HepG2 (cell line): ENCODE results near the gene AADACL4. TPM values are rescaled to one million over a fixed set of nuclear protein-coding genes. Genes with fewer than 3 reads are reported as not detected.
A peak's percentile ranks its signal among the peaks of the same experiment; 100 is the strongest.

Source experiments
- BRCA1 ChIP-seq: sonication (generic); formaldehyde crosslinking; IDR thresholded peaks from 2 replicates; pipeline ENCODE4 v1.4.0; 2020; ENCODE audit warnings: missing genetic modification reagents
- CEBPB ChIP-seq: IDR thresholded peaks from 2 replicates; pipeline ENCODE4 v1.6.1; 2011; ENCODE audit warnings: low read depth, low read length, improper control_type of control experiment, borderline replicate concordance
- KMT2A ChIP-seq: sonication (generic); formaldehyde crosslinking; IDR thresholded peaks from 2 replicates; pipeline ENCODE4 v1.4.0; 2020; ENCODE audit warnings: missing genetic modification reagents
- NFKBIZ ChIP-seq: IDR thresholded peaks from 2 replicates; pipeline ENCODE4 v1.6.1; 2018; ENCODE audit warnings: missing genetic modification reagents, missing compliant biosample characterization
- NR3C1 ChIP-seq: sonication (generic); formaldehyde crosslinking; IDR thresholded peaks from 2 replicates; pipeline ENCODE4 v1.4.0; 2020; ENCODE audit warnings: missing genetic modification reagents
- RBAK ChIP-seq: sonication (generic); formaldehyde crosslinking; IDR thresholded peaks from 2 replicates; pipeline ENCODE4 v1.5.1; 2020; ENCODE audit warnings: mild to moderate bottlenecking, missing genetic modification reagents
- SIN3A ChIP-seq: IDR thresholded peaks from 2 replicates; pipeline ENCODE4 v1.6.1; 2011; ENCODE audit warnings: low read depth, mild to moderate bottlenecking, control low read depth, low read length, borderline replicate concordance
- THAP11 ChIP-seq: IDR thresholded peaks from 2 replicates; pipeline ENCODE4 v1.6.1; 2016; ENCODE audit warnings: missing biosample characterization, missing genetic modification reagents
- TRIM24 ChIP-seq: sonication (generic); formaldehyde crosslinking; IDR thresholded peaks from 2 replicates; pipeline ENCODE4 v1.8.0; 2022; ENCODE audit warnings: mild to moderate bottlenecking, missing genetic modification reagents
- TSC22D2 ChIP-seq: sonication (generic); formaldehyde crosslinking; IDR thresholded peaks from 2 replicates; pipeline ENCODE4 v1.5.1; 2020; ENCODE audit warnings: missing genetic modification reagents, mild to moderate bottlenecking, borderline replicate concordance
- ZNF3 ChIP-seq: IDR thresholded peaks from 2 replicates; pipeline ENCODE4 v1.7.0; 2017; ENCODE audit warnings: inconsistent platforms
- ZNF331 ChIP-seq: sonication (generic); formaldehyde crosslinking; IDR thresholded peaks from 2 replicates; pipeline ENCODE4 v1.4.0; 2020; ENCODE audit warnings: missing genetic modification reagents
- ZNF552 ChIP-seq: sonication (generic); formaldehyde crosslinking; IDR thresholded peaks from 2 replicates; pipeline ENCODE4 v1.9.0; 2022; ENCODE audit warnings: missing genetic modification reagents, mild to moderate bottlenecking, borderline replicate concordance
- ZNF567 ChIP-seq: sonication (generic); formaldehyde crosslinking; IDR thresholded peaks from 2 replicates; pipeline ENCODE4 v1.8.1; 2023; ENCODE audit warnings: mild to moderate bottlenecking, missing genetic modification reagents, borderline replicate concordance
- ZNF850 ChIP-seq: sonication (generic); formaldehyde crosslinking; conservative IDR thresholded peaks from 2 replicates; pipeline ENCODE4 v1.9.0; 2021; ENCODE audit warnings: mild to moderate bottlenecking, missing genetic modification reagents
- ZSCAN31 ChIP-seq: sonication (generic); formaldehyde crosslinking; IDR thresholded peaks from 2 replicates; pipeline ENCODE4 v1.5.0; 2020; ENCODE audit warnings: low read depth, mild to moderate bottlenecking, missing genetic modification reagents
- polyA plus RNA-seq, 8 experiments: library from polyadenylated mRNA; depleted of rRNA in 3 of 8; stranded (reverse) in 7 of 8; unstranded in 1 of 8; fragments of >200 nt; fragmentation: Illumina TruSeq in 4 of 8; extraction: Trizol in 4 of 8; gene quantifications; 2 replicates each; pipeline versions ENCODE4 v1.2.1 to v1.2.3, GENCODE V29; 2011 to 2016; ENCODE audit warnings: low read depth in 4 of 8, missing spikeins in 1 of 8, mixed read lengths in 1 of 8; ENCODE audit not compliant: insufficient read depth in 1 of 8
- total RNA-seq, 5 experiments: library from RNA; depleted of rRNA; stranded (reverse); fragments of >200 nt; fragmentation: Illumina TruSeq; extraction: Trizol; gene quantifications; 2 replicates each; pipeline ENCODE4 v1.2.3, GENCODE V29; 2016; ENCODE audit warnings: low read depth in 1 of 5
- TF ChIP-seq, protein P1 (sequence below): sonication (generic); formaldehyde crosslinking; IDR thresholded peaks from 2 replicates; pipeline ENCODE4 v1.4.0; 2020; ENCODE audit warnings: mild to moderate bottlenecking, missing genetic modification reagents
- TF ChIP-seq, protein P2 (sequence below): sonication (generic); formaldehyde crosslinking; IDR thresholded peaks from 2 replicates; pipeline ENCODE4 v1.4.0; 2020; ENCODE audit warnings: mild to moderate bottlenecking, missing genetic modification reagents
- TF ChIP-seq, protein P3 (sequence below): sonication (generic); formaldehyde crosslinking; IDR thresholded peaks from 2 replicates; pipeline ENCODE4 v1.4.0; 2020; ENCODE audit warnings: missing genetic modification reagents

AADACL4 gene
- total and polyA plus RNA-seq, 2 of the 13 experiments (the other 11 are each of a cell fraction or from before 2014, with no cell fraction given) = not detected

DNA sequence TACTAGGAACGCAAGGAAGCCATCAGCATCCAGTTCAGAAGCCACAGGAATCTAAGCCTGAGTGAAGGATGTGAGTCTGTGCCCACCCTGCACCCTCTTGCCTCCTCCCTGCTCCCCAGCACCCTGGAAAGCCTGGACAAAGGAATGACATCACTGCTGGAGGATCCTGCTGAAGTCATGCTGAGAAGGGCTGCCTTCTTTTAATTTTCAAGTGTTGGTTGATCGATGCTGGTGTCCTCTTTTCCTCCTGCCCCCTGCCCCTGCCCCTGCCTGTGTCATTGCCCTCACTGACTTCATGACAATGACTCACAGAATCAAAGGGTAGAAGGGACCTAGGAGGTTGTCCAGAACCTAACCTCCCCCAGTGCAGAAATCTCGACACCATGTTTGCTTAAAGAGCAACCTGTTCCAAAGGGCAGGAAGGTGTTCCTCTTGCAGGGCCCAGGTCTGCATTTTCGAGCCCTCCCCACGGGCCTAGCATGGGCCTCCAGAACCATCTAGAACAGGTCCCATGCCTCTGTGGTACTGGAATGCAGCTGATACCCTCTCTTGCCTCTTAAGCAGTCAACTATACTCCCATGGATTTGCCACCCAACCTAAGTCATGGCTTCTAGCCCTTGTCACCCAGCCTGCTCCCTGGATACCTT, 35.5 kb upstream of the AADACL4 start (continued):
- TF ChIP-seq, protein P1, sequence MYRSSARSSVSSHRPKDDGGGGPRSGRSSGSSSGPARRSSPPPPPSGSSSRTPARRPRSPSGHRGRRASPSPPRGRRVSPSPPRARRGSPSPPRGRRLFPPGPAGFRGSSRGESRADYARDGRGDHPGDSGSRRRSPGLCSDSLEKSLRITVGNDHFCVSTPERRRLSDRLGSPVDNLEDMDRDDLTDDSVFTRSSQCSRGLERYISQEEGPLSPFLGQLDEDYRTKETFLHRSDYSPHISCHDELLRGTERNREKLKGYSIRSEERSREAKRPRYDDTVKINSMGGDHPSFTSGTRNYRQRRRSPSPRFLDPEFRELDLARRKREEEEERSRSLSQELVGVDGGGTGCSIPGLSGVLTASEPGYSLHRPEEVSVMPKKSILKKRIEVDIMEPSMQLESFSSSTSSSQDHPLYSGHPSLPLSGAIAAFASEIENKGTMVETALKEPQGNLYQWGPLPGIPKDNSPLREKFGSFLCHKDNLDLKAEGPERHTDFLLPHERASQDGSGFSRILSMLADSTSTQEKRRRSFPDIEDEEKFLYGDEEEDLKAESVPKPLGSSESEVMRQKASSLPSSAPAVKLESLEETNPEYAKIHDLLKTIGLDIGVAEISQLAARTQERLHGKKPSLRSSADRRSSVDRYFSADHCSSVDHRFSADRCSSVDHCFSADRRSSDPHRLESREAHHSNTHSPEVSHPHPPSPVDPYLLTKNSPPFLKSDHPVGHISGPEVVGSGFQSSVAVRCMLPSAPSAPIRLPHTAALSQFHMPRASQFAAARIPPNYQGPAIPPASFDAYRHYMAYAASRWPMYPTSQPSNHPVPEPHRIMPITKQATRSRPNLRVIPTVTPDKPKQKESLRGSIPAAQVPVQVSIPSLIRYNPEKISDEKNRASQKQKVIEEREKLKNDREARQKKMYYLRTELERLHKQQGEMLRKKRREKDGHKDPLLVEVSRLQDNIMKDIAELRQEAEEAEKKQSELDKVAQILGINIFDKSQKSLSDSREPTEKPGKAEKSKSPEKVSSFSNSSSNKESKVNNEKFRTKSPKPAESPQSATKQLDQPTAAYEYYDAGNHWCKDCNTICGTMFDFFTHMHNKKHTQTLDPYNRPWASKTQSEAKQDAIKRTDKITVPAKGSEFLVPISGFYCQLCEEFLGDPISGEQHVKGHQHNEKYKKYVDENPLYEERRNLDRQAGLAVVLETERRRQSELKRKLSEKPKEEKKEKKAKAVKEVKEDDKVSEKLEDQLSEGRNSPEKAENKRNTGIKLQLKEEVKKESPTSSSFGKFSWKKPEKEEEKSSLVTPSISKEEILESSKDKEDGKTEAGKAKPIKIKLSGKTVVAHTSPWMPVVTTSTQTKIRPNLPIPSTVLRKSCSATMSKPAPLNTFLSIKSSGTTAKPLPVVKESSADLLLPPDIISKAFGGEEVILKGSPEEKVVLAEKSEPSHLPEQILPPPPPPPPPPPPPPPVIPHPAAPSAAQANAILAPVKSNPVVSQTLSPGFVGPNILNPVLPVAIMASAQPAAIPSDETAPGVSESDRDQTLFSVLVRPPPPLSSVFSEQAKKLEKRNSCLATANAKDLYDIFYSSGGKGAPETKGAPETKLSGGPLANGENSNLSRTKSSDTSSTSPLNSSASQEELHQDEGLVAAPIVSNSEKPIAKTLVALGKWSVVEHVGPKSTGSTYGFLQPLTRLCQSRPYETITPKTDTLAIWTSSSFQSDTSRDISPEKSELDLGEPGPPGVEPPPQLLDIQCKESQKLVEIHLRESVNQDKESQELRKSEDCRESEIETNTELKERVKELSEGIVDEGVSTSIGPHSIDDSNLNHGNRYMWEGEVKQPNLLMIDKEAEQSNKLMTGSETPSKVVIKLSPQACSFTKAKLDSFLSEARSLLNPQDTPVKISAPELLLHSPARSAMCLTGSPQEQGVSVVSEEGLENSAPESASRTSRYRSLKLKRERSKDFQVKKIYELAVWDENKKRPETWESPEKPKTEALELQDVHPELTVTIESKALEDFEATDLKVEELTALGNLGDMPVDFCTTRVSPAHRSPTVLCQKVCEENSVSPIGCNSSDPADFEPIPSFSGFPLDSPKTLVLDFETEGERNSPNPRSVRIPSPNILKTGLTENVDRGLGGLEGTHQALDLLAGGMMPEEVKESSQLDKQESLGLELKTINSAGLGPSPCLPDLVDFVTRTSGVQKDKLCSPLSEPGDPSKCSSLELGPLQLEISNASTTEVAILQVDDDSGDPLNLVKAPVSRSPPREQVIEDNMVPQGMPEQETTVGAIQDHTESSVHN = no peak
- TF ChIP-seq, protein P2, sequence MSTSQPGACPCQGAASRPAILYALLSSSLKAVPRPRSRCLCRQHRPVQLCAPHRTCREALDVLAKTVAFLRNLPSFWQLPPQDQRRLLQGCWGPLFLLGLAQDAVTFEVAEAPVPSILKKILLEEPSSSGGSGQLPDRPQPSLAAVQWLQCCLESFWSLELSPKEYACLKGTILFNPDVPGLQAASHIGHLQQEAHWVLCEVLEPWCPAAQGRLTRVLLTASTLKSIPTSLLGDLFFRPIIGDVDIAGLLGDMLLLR = peak; percentile 62; the same call in 1 of the 2 replicates
- TF ChIP-seq BRCA1 (CRISPR knock-in tag) (no peak), ZSCAN31 (no peak), TRIM24 (no peak), NR3C1 (CRISPR knock-in tag) (no peak), THAP11 (CRISPR knock-in tag) (no peak; the same call in none of the 2 replicates), ZNF850 (CRISPR knock-in tag) (no peak), CEBPB (0 out of 2 replicates have a peak, but pooled peaks have one; percentile 13), RBAK (CRISPR knock-in tag) (no peak), ZNF3 (CRISPR knock-in tag) (no peak), TSC22D2 (no peak), ZNF552 (CRISPR knock-in tag) (no peak), KMT2A (CRISPR knock-in tag) (no peak), SIN3A (no peak), ZNF567 (CRISPR knock-in tag) (no peak), NFKBIZ (CRISPR knock-in tag) (no peak), ZNF331 (CRISPR knock-in tag) (no peak)
- TF ChIP-seq, protein P3, sequence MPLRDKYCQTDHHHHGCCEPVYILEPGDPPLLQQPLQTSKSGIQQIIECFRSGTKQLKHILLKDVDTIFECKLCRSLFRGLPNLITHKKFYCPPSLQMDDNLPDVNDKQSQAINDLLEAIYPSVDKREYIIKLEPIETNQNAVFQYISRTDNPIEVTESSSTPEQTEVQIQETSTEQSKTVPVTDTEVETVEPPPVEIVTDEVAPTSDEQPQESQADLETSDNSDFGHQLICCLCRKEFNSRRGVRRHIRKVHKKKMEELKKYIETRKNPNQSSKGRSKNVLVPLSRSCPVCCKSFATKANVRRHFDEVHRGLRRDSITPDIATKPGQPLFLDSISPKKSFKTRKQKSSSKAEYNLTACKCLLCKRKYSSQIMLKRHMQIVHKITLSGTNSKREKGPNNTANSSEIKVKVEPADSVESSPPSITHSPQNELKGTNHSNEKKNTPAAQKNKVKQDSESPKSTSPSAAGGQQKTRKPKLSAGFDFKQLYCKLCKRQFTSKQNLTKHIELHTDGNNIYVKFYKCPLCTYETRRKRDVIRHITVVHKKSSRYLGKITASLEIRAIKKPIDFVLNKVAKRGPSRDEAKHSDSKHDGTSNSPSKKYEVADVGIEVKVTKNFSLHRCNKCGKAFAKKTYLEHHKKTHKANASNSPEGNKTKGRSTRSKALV (CRISPR knock-in tag) = no peak
